MM.1S (cell line): Measurements from ENCODE around the gene FNIP2.

ENCODE experiments used
- EZH2 ChIP-seq: fragments of 300-600 bp; sonication (generic); optimal IDR thresholded peaks from 2 replicates; pipeline ENCODE3; 2017; ENCODE audit warnings: low read depth, mild to moderate bottlenecking, antibody characterized with exemption, low read length, mixed read lengths
- EZH2phosphoT487 ChIP-seq: fragments of 300-600 bp; sonication (generic); IDR thresholded peaks from 2 replicates; pipeline ENCODE4 v1.6.1; 2018; ENCODE audit warnings: antibody characterized with exemption, low read length
- TF ChIP-seq, protein P1 (sequence below): fragments of 300-600 bp; sonication (generic); IDR thresholded peaks from 2 replicates; pipeline ENCODE4 v1.5.1; 2016; ENCODE audit warnings: antibody characterized with exemption, low read length, mixed read lengths

DNA sequence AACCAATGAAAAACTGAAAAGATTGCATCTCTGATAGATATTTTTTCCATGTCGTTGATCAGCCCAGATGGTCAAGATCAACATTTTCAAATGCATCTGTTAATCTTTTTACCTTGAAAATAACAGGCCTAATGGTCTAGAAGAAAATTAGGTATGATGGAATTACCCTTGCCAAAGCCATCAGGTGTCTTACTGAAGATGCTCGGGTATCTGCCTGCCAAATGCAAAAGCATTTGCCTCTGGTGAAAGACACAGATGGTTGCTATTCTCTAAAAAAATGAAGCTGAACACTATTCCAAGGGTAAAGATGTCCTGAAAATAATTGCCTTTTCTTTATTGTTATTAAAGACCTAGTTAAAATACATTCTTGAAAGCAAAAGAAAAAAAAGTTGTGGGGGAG lies 126.0 kb downstream of the FNIP2 start:
- TF ChIP-seq EZH2 (no peak), EZH2phosphoT487 (no peak)
- TF ChIP-seq, protein P1, sequence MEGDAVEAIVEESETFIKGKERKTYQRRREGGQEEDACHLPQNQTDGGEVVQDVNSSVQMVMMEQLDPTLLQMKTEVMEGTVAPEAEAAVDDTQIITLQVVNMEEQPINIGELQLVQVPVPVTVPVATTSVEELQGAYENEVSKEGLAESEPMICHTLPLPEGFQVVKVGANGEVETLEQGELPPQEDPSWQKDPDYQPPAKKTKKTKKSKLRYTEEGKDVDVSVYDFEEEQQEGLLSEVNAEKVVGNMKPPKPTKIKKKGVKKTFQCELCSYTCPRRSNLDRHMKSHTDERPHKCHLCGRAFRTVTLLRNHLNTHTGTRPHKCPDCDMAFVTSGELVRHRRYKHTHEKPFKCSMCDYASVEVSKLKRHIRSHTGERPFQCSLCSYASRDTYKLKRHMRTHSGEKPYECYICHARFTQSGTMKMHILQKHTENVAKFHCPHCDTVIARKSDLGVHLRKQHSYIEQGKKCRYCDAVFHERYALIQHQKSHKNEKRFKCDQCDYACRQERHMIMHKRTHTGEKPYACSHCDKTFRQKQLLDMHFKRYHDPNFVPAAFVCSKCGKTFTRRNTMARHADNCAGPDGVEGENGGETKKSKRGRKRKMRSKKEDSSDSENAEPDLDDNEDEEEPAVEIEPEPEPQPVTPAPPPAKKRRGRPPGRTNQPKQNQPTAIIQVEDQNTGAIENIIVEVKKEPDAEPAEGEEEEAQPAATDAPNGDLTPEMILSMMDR = no peak
